GM19043 (cell line): Measurements from ENCODE around the gene CHRNA4.
"Not testable (repeated sequence)": the region's sequence is repeated elsewhere in the genome, so short reads cannot be mapped to it uniquely, and the experiment has no call there.

Experiments used
- ATAC-seq: cut with Tn5 transposase; IDR thresholded peaks from one replicate; pipeline ENCODE4 v1.9.1; 2021; ENCODE audit warnings: low read depth; ENCODE audit not compliant: unreplicated experiment

The CHRNA4 gene

DNA sequence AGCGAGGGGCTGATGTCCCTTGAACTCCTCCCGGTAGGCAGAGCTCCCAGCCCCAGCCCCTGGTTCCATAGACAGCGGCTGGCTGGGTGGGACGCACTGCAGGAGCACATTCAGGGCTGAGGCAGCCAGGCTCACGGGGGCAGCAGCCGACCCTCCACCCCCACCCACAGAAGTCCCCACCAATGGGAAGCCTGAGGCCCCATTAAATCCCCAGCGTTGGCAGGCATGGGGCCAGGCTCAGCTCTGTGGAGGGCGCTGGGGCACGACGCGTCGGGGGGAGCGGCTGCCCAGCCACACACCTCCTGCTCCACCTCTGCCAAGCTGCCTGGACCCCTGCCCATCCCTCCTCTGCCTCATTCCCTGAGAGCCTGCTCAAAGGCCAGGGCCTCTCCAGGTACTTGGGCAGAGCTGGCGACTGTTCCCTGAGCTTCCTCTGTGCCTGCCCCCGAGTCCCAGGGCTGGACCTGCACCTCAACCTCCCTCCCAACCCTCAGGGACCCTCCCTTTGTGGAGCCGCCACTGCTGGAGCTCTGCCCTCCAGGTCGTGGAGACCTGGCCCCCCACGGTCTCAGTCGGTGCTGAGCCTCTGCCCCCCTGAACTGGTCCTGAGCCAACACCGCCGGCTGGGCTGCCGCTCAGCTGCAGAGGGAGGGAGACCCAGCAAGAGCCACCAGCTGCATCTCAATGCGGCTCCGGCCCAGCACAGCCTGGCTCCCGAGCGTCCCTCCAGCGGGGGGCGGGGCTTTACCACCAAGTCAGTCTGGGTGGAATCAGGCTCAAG is 9.1 kb downstream of the CHRNA4 start:
- no peak for ATAC-seq

DNA sequence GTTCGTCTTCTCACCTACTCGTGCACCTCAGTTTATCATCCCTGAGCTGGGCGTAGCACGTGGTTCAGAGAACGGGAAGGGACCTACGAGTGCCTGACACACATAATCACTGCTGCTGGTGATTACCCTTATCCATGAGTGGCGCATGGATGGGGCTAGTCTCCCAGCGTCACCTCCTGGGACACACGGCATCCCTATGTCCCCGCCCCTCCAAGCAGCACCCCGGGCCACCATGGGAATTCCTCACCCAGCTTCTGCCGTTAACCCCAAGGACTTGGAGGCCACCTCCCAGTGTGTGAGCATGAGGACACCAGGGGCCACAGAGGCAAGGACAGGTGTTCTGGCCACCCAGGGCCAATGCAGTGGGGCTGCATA is 9.8 kb downstream of the CHRNA4 start:
- no peak for ATAC-seq

DNA sequence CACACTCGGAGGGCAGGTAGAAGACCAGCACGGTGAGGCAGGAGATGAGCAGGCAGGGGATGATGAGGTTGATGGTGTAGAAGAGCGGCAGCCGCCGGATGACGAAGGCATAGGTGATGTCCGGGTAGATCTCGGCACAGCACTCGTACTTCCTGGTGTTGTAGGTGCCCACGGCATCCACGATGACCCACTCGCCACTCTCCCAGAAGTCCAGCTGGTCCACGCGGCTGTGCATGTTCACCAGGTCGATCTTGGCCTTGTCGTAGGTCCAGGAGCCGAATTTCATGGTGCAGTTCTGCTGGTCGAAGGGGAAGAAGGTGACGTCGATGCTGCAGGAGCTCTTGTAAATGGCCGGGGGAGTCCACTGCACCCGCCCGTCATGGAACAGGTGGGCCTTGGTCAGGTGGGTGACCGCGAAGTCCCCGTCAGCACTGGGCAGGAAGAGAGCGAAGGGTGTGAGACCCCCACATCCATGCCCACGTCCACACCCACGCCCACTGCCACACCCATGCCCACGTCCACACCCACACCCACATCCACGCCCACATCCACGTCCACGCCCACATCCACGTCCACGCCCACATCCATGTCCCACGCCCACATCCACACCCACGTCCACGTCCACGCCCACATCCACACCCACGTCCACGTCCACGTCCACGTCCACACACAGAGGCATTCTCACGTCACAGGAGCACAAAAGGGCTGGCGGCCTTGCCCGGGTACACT is 10.4 kb downstream of the CHRNA4 start:
- no peak for ATAC-seq

DNA sequence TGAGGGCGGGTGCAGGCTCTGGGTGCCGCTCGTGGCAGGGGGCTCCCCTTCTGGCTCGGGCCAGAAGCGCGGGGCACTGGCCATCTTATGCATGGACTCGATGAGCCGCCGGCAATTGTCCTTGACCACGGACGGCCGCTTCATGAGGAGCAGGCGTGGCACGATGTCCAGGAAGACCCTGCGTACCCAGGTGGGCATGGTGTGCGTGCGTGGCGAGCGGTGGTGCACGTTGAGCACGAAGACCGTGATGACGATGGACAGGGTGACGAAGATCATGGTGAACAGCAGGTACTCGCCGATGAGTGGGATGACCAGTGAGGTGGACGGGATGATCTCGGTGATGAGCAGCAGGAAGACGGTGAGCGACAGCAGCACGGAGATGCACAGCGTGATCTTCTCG is 11.0 kb downstream of the CHRNA4 start:
- no peak for ATAC-seq

DNA sequence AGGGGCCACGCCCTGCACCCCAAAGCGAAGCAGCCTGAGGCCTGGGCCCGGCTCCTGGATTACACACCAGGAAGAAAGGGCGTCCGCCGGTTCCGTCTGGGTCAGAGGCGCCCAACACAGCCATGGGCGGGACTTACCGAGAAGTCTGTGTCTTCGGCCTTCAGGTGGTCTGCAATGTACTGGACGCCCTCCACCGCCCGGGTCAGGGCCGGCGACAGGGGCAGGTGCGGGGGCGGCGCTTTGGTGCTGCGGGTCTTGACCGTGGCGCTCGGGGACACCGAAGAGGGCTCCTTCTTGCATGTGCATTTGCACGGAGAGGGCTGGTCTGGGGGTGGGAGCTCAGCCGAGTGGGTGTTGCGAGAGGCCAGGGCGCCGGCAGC is 11.6 kb downstream of the CHRNA4 start:
- ATAC-seq, result no peak

DNA sequence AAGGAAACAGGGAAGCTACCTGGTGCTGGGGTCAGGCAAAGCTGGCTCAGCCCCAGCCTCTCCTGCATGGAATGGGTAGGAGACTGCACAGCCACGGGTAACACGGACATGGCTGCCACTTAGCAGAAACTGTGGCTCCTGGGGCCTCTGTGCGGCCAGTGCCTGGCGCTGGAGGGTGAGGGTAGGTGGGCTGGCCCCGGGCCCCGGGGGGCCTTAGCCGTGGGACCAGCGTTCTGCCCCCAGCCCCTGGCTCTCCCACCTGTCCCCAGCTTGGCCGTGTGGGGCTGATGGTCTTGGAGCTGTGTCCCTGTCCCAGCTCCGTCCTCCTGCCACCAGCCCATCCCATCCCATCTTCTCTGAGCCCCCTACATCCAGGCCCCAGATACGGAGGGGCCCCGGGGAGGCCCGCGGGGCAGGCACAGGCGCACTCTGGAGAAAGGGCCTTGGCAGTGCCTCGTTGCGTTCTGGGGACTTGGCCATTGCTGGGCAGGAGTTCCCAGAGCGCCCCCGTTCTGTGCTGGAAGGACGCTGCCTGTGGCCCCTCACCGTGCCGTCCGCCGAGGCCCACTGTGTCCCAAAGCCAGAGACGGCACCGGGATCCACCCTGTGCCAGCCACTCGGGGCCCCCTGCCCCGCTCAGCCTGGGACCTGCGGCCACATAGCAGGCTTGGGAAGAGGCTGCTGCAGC is 12.2 kb downstream of the CHRNA4 start:
- no peak for ATAC-seq

DNA sequence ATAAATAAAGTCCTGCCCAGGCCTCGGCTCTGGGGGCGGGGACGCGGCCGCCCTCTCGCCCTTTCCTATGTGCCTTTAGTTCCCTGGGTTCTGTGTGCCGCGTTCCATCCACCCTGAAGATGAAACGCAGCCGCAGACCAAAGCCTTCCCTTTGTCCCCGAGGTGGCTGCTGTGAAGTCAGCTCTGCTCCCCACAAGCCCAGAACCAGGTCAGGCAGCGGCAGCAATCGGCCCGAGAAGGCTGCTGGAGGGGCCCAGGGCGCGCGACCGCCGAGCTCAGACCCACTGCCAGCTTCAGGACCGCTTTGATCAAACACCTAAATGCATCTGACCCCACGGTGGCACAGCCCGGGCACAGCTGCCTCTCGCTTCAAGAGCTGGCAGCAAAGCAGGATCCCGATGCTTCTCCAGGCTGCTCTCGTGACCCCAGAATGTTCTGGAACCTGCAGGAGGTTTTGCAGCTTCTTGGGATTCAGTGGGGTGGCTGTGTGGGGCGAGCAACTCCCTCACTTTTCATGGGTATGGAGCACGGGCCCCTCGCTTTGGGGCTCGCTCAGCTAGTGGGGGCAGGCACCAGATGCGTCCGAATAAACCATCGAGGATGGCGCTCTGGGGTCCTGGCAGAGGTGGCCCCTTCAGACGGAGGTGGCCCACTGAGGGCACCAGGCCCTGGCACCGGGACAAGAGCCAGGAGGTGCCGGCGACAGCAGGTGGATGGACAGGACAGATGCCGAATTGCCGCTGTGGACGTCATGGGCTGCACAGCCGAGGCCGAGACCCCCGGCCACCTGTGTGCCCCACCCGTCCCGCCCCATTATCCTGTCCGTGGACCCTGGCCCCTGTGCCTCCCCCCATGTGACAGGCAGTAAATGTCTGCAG is 13.0 kb downstream of the CHRNA4 start:
- ATAC-seq, result no peak

DNA sequence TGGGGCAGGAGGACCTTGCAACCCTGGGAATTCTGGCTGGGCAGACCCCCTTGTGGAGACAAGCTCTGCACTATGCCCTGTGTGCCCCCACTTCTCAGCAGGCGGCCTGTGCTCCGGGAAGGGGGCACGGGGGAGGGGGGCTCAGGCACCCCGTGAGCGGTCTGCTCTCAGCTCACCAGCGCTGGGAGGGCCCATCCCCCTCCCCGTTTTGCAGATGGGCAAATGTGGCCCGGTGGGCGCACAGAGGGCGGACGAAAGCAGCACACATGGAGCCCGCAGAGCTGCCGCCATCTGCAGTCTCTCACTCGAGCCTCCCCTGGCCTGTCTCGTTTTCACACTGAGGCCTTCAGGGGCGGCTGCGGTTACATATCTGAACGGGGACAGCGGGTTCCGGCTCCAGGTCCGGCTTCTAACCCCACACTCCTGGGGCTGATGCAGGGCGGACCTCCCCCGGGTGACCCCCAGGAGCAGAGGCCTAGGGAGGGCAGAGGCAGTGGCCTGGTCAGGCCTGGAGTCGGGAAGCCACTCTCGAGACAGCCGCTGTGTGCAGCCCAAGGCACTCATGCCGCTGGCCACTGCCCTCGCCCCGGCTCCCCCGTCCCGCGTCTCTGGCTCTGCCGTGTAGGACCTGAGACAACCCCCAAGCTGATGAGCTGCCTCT is 13.9 kb downstream of the CHRNA4 start:
- ATAC-seq, result no peak

DNA sequence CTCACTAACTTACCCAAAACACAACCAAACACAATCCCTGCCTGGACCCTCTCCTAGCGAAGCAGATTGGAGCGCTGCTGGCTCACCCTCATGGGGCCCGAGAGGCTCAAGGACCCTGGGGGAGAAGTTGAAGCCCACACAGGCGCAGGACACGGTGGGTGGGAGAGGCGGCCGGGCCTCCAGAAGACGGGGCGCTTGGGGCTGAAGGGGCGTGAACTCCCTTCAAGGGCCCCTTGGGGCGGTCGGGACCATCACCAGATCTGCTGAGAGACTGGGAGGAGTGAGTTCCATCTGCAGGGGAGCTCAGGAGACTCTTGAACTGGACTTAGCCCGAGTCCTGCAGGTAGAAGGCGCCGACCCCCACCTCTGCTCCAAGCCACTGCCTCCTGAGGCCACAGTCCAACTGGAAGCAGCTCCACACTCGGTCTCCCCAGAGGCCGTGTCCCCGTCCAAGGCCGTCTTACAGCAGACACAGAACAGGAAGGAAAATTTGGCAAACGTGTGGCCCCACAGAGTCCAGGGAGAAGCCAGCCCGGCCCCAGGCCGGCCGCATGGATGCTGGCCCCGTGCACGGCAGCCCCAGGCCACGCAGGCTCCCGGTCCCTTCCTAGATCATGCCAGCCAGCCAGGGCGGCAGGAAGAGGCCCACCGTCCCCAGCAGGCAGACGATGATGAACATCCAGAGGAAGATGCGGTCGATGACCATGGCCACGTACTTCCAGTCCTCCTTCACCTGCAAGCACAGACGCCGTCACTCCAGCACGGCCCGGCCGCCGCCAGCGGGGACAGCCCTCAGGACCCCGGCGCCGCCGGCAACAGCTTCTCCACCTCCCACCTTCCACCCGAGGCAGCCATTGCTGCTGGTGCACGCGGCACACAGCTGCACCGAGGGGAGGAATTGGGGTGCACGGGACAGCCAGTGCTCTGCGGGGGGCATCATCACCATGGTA is 14.7 kb downstream of the CHRNA4 start:
- no peak for ATAC-seq

DNA sequence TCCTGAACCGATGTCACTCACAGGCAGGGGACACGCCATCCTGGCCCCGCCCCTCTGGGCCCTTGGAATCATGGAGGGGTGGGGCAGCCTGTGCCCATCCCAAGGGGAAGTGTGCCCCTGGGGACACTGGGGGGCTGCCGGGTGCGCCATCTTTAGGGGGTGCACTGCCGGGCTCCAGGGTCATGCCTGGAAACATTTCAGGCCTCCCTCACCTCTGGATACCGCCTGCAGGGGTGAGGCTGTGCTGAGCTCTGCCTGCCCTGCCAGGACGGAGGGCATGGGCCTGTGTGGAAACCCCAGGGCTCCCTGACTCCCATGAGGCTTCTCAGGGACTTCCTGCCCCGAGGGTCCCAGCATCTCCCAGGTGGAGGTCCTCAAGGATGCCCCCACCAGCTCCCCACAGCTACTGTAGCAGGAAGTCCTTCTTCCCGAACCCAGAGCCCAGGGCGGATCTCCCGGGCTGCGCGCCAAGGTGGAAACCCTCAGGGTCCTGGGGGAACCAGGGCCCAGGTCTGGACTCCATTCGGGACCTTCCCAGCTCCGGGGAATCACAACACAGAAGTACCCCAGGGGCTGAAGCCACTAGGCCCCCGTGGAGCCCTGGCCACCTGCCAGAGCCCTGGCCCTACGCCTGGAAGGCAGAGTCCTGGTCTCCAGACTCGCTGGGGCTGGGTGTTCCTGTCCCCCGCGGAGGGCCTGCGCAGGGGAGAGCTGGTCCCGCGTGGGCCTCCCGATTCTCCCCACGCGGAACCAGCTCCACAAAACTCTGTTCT is 15.6 kb downstream of the CHRNA4 start:
- ATAC-seq, result no peak

DNA sequence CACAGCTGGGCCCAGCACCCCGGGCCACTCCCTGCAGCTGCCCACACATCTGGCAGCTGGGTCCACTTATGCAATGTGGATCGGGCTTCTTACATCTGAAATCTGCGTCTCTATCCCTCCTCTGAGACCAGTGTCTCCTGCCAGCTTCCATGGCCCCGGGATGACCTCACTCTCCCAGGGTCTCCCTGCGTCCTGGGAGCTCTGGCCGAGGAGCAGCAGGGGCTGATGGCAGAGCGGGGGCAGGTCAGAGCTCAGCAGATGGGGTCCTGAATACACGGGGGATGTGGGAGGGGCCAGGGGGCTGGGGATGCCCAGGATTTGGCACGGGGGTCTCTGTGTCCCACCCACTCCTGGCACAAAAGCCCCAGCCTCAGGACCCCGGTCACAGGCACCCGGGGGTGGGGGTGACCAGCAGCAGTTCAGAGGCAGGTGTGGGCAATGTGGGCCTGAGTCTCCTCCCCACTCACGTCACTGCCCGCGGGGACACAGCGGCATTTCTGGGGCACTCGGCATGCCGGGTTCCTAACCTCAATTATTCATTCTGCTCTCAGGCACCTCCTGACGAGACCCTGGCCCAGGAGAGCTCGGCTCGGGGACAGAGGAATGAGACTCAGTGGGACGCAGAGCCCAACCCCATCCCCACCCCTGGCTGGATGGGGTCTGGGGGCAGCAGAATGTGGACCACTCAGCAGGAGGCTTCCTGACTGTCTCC is 16.4 kb downstream of the CHRNA4 start:
- no peak for ATAC-seq

DNA sequence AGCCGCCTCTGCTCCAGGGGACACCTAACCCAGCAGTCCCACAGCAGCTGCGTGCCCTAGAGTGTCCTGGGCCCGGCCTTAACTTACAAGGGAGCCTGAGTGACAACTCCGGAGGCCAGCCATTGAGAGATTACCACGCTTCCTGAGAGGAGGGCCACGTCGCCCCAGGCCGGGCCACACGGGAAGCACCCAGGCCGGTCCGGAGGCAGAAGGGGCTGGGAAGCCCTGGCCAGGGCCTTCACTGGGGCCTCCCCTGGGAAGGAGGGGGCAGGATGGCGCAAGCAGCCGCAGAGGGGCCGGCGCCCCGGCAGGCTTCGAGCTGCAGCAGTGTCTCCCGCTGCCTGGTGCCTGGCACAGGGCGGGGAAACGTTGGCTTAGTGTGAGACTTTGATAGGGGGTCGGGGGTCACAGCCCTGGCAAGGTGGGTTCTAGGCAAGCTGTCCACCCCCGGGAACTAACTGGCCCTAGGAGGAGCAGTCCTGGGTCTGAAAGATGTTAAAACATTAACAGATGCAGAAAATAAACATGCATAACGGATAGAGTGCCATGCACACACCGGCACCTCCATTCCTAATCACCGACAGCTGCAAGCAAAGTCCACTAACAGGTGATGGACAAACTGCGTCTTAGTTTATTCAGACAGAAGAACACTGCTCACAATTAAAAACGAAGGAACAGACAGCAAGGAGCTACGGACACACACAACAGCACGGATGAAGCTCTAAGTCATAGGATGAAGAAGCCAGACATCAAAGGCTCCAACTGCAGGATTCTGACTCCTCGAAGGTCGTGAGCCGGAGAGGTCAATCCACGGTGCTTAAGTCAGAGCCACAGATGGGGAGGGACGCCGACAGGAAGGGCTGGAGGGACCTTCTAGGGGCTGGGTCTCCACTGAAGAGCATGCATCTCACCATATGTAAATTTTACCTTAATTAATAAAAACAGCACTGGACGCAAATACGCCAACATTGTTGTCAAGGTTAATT is 17.4 kb downstream of the CHRNA4 start:
- ATAC-seq, result no peak

DNA sequence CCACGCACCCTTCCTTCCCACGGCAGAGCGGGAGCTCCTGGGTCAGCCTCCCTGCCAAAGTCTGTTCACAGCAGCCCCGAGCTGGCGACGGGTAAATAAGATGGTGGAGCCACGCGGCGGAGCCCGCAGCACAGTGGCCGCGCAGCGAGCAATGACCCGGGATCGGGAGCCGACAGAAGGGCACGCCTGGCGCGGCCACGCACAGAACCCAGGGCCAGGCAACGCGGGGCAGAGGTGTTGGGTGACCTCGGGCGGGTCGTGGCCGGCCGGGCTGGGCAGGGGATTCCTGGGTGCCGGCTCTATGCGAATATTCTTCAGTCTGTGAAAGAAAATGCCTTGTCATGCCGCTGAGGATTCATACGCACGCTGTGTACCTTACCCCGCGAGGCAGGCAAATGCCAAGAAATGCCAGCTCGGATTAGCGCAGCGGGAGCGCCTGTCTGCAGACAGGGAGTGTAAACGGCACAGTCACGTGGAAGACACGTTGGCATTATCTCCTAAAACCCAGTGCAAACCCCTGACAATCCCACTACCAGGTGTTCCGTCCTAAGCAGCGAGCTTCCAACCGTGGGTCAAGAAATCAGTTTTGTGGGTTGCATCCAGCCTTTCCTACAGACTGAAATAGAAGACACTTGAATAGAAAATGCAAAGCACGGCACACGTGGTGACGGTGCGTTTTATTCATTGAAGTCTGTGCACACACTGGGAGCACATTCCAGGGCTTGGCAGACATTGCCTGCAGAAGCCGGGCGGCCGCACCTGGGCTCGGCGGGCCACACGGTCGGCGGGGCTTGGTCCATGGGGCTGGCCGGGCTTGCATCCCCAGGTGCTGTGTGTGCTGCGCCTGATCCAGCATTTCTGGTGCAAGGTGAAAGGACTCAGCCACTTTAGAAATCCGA is 18.3 kb downstream of the CHRNA4 start:
- ATAC-seq, result no peak

DNA sequence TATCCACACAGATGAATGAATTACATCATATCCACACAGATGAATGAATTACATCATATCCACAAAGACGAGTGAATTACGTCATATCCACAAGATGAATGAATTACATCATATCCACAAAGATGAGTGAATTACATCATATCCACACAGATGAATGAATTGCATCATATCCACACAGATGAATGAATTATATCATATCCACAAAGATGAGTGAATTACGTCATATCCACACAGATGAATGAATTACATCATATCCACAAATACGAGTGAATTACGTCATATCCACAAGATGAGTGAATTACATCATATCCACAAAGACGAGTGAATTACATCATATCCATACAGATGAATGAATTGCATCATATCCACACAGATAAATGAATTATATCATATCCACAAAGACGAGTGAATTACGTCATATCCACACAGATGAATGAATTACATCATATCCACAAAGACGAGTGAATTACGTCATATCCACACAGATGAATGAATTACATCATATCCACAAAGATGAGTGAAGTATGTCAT is 20.9 kb downstream of the CHRNA4 start:
- ATAC-seq, result not testable (repeated sequence)
